ENCODE results near the gene CYRIA.
A peak's percentile ranks its signal among the peaks of the same experiment; 100 is the strongest.

The CYRIA gene

DNA sequence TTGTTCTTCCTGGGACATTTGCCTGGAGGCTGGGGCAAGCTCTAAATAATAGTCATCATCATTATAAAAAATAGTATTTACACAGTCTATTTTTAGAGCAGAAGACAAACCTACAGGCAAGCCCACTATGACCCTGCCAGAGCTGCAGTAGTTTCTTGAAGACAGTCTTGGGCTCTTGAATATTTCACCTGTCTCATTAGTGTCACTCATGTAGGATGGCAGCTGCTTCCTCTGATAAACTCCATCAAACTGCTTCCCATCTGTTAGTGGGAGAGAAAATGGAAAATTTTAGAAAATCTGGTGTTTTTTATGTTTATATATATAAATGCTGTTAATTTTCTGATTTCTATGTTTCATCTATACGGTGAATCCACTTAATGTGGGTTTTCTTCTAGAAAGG lies 8.5 kb upstream of the CYRIA start:
- H3K4me3 ChIP-seq (ENCODE audit: low read depth, low read length): no peak overlapping the region
- TF ChIP-seq, protein P1, sequence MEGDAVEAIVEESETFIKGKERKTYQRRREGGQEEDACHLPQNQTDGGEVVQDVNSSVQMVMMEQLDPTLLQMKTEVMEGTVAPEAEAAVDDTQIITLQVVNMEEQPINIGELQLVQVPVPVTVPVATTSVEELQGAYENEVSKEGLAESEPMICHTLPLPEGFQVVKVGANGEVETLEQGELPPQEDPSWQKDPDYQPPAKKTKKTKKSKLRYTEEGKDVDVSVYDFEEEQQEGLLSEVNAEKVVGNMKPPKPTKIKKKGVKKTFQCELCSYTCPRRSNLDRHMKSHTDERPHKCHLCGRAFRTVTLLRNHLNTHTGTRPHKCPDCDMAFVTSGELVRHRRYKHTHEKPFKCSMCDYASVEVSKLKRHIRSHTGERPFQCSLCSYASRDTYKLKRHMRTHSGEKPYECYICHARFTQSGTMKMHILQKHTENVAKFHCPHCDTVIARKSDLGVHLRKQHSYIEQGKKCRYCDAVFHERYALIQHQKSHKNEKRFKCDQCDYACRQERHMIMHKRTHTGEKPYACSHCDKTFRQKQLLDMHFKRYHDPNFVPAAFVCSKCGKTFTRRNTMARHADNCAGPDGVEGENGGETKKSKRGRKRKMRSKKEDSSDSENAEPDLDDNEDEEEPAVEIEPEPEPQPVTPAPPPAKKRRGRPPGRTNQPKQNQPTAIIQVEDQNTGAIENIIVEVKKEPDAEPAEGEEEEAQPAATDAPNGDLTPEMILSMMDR (IDR thresholded peaks at IDR 0.05; ENCODE audit: control insufficient read depth, extremely low read depth, insufficient read depth): no peak
- no peak for DNase-seq (ENCODE audit: low read depth)

GRCh38 chr2:16671760-16672159 lies 6.1 kb upstream of the CYRIA start:
- no peak overlapping the region for H3K4me3 ChIP-seq (ENCODE audit: low read depth, low read length)
- no peak for DNase-seq (ENCODE audit: low read depth)
- TF ChIP-seq, protein P1 (IDR thresholded peaks at IDR 0.05; ENCODE audit: control insufficient read depth, extremely low read depth, insufficient read depth): no peak

DNA sequence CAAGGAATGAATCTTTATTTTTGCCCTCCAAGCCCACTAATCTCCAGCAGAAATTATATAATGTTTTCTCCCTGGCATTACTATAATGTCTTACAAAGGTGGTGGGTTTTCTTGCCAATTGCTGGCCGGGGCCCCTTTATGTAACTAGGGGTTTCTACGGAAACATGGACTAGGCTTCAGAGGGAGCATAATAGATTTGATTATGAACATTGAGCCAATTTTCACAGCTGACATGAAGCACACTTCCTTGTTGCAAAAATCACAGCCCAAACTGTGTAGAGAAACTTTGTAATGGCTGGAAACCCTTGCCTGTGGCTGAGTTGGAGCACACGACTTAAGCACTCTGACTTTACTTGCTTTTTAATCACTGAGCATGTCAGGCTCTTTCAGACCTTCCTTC lies 3.8 kb upstream of the CYRIA start:
- DNase-seq (ENCODE audit: low read depth): no peak
- TF ChIP-seq, protein P1 (IDR thresholded peaks at IDR 0.05; ENCODE audit: control insufficient read depth, extremely low read depth, insufficient read depth): no peak

DNA sequence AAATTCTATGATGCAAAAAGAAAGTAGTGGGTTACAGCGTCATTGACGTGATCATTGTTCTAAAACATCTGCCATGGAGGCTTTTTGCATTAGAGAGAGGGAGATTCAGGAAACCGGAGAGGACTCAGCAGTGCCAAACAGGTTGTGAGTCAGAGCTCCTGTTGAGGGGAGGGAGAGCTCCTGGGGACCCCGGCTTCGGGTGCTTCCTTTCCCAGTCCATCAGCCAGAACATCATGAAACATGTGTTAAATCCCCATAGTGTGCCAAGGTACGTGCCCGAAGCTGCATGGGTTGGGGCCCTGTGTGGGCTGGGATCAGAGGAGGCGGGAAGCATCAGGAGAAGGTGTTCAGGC lies 791 bp upstream of the CYRIA start:
- no peak for DNase-seq (ENCODE audit: low read depth)
- H3K4me3 ChIP-seq (ENCODE audit: low read depth, low read length): no peak overlapping the region
- TF ChIP-seq, protein P1 (IDR thresholded peaks at IDR 0.05; ENCODE audit: control insufficient read depth, extremely low read depth, insufficient read depth): no peak

More for the DNA sequence above, 3.8 kb upstream of the CYRIA start:
- H3K4me3 ChIP-seq (ENCODE audit: low read depth, low read length): no peak overlapping the region

GRCh38 chr2:16664809-16665747 lies 556 bp downstream of the CYRIA start:
- peak overlapping the region; percentile 57 for H3K4me3 ChIP-seq (ENCODE audit: low read depth, low read length)
- DNase-seq (ENCODE audit: low read depth): no peak
- TF ChIP-seq, protein P1 (IDR thresholded peaks at IDR 0.05; ENCODE audit: control insufficient read depth, extremely low read depth, insufficient read depth): no peak

GRCh38 chr2:16664052-16664731 lies 1.4 kb downstream of the CYRIA start:
- TF ChIP-seq, protein P1 (IDR thresholded peaks at IDR 0.05; ENCODE audit: control insufficient read depth, extremely low read depth, insufficient read depth): no peak
- no peak overlapping the region for H3K4me3 ChIP-seq (ENCODE audit: low read depth, low read length)
- peak; percentile 70 for DNase-seq (ENCODE audit: low read depth)

Measured in LNCaP clone FGC (cell line).